ENCODE data around the gene RNF212B. TPM values are rescaled to one million over a fixed set of nuclear protein-coding genes. Genes with fewer than 3 reads are reported as not detected.
"Not testable (repeated sequence)": the region's sequence is repeated elsewhere in the genome, so short reads cannot be mapped to it uniquely, and the experiment has no call there.

Gene RNF212B
- total RNA-seq, 1 experiment from 2014 or later, result not detected

DNA sequence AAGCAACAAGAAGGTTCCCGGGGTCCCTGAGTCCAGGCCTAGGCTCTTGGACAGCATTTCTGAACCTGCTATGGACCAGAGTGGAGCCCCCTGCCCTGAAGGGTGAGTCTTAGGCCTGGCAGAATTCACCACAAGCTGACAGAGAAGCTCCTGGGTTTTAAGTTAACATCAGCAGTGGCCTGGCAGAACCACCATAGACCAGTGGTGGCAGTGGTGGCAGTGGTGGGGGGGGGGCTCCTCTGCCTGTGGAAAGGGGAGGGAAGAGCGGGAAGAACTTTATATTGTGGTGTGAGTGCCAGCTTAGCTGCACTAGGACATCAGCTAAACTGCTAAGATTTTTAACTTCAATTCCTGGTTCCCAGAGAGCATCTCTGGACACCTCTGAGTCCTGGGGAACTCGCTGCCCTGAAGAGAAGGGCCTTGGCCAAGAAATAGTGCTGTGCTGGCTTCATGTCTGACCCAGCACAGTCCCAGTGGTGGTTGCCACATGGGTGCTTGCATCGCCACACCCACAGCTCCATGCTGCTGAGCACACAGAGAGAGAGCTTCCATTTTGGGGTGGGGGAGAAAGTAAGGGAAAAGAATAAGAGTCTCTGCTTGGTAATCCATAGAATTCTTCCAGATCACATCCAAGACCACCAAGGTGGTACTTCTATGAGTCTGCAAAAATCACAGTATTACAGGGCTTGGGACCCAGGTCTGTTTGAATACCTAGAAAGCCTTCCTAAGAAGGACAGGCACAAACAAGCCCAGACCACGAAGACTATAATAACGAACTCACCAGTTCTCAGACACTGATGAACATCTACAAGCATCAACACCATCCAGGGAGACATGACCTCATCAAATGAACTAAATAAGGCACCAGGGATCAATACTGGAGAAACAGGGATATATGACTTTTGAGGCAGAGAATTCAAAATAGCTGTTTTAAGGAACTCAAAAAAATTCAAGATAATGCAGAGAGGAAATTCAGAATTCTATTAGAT lies 20.4 kb upstream of the RNF212B start:
- CTCF ChIA-PET, result interaction anchor here (0.7 kb wide), 1 partner anchor 201 kb away, joined by 5 read pairs; no protein-coding TSS in a partner anchor
- Histone ChIP-seq H3K27me3 (ENCODE audit: control insufficient read depth, insufficient read depth, low read length) (0 out of 2 replicates have a peak, but pooled peaks cover 3% of the 10 kb centered on the region), H3K9me3 (ENCODE audit: control insufficient read depth, insufficient read depth, low read depth, low read length) (no peaks in the 10 kb centered on the region), H3K4me3 (ENCODE audit: low read depth in 2 of 2, low read length in 2 of 2) (no peak overlapping the region), H3K4me1 (ENCODE audit: control insufficient read depth, insufficient read depth, low read length) (no peaks in the 10 kb centered on the region), H3K27ac (ENCODE audit: low read length) (no peak overlapping the region), H3K36me3 (ENCODE audit: control insufficient read depth, insufficient read depth, low read length) (no peaks in the 10 kb centered on the region)
- no TSS peak for BruUV-seq (replicated peaks)
- DNase-seq (ENCODE audit: low read depth, low spot score) (no peak), ATAC-seq (no peak)
- in situ Hi-C loops (cut with HindIII; ENCODE audit: low pct_unique_long_range_greater_than_20kb, low sequenced_read_pairs), result no loop called here
- TF ChIP-seq SIN3A (IDR thresholded peaks at IDR 0.05; ENCODE audit: borderline replicate concordance, insufficient read depth, low read depth, low read length), result no peak
- TF ChIP-seq TCF7L2 (IDR thresholded peaks at IDR 0.05; ENCODE audit: low read depth, low read length), result no peak
- no peak for TF ChIP-seq POLR2AphosphoS5 (IDR thresholded peaks at IDR 0.05; ENCODE audit: low read depth, low read length)
- POLR2A ChIA-PET, result no interaction called here
- intact Hi-C loops (cut with micrococcal nuclease; ENCODE audit: unreplicated experiment), result no loop called here

DNA sequence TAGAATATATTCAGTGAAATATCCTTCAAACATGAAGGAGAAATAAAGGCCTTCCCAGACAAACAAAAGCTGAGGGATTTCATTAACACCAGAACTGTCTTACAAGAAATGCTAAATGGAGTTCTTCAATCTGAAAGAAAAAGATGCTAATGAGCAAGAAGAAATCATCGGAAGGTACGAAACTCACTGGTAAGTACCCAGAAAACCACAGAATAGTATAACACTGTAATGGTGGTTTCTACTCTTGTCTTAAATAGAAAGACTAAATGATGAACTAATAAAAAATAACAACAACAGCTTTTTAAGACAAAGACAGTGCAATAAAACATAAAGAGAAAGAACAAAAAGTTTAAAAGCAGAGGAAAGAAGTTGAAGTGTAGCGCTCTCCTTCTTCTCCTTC lies 18.7 kb upstream of the RNF212B start:
- ATAC-seq (no peak), DNase-seq (ENCODE audit: low read depth, low spot score) (no peak)
- ChIA-PET POLR2A (no interaction called here), CTCF (no interaction called here)
- no peaks in the 10 kb centered on the region for H3K4me1 ChIP-seq (ENCODE audit: control insufficient read depth, insufficient read depth, low read length)
- intact Hi-C loops (cut with micrococcal nuclease; ENCODE audit: unreplicated experiment) (no loop called here), in situ Hi-C loops (cut with HindIII; ENCODE audit: low pct_unique_long_range_greater_than_20kb, low sequenced_read_pairs) (no loop called here)
- H3K4me3 ChIP-seq (ENCODE audit: low read depth in 2 of 2, low read length in 2 of 2), result no peak overlapping the region
- no peak overlapping the region for H3K27ac ChIP-seq (ENCODE audit: low read length)
- H3K9me3 ChIP-seq (ENCODE audit: control insufficient read depth, insufficient read depth, low read depth, low read length), result no peaks in the 10 kb centered on the region
- no peaks in the 10 kb centered on the region for H3K36me3 ChIP-seq (ENCODE audit: control insufficient read depth, insufficient read depth, low read length)
- 0 out of 2 replicates have a peak, but pooled peaks cover 3% of the 10 kb centered on the region for H3K27me3 ChIP-seq (ENCODE audit: control insufficient read depth, insufficient read depth, low read length)
- no TSS peak for BruUV-seq (replicated peaks)
- no peak for TF ChIP-seq POLR2AphosphoS5 (IDR thresholded peaks at IDR 0.05; ENCODE audit: low read depth, low read length)
- TF ChIP-seq, protein P1, sequence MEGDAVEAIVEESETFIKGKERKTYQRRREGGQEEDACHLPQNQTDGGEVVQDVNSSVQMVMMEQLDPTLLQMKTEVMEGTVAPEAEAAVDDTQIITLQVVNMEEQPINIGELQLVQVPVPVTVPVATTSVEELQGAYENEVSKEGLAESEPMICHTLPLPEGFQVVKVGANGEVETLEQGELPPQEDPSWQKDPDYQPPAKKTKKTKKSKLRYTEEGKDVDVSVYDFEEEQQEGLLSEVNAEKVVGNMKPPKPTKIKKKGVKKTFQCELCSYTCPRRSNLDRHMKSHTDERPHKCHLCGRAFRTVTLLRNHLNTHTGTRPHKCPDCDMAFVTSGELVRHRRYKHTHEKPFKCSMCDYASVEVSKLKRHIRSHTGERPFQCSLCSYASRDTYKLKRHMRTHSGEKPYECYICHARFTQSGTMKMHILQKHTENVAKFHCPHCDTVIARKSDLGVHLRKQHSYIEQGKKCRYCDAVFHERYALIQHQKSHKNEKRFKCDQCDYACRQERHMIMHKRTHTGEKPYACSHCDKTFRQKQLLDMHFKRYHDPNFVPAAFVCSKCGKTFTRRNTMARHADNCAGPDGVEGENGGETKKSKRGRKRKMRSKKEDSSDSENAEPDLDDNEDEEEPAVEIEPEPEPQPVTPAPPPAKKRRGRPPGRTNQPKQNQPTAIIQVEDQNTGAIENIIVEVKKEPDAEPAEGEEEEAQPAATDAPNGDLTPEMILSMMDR (IDR thresholded peaks at IDR 0.05), result no peak
- no peak for TF ChIP-seq SIN3A (IDR thresholded peaks at IDR 0.05; ENCODE audit: borderline replicate concordance, insufficient read depth, low read depth, low read length)
- TF ChIP-seq TCF7L2 (IDR thresholded peaks at IDR 0.05; ENCODE audit: low read depth, low read length), result no peak
- TF ChIP-seq, protein P2, sequence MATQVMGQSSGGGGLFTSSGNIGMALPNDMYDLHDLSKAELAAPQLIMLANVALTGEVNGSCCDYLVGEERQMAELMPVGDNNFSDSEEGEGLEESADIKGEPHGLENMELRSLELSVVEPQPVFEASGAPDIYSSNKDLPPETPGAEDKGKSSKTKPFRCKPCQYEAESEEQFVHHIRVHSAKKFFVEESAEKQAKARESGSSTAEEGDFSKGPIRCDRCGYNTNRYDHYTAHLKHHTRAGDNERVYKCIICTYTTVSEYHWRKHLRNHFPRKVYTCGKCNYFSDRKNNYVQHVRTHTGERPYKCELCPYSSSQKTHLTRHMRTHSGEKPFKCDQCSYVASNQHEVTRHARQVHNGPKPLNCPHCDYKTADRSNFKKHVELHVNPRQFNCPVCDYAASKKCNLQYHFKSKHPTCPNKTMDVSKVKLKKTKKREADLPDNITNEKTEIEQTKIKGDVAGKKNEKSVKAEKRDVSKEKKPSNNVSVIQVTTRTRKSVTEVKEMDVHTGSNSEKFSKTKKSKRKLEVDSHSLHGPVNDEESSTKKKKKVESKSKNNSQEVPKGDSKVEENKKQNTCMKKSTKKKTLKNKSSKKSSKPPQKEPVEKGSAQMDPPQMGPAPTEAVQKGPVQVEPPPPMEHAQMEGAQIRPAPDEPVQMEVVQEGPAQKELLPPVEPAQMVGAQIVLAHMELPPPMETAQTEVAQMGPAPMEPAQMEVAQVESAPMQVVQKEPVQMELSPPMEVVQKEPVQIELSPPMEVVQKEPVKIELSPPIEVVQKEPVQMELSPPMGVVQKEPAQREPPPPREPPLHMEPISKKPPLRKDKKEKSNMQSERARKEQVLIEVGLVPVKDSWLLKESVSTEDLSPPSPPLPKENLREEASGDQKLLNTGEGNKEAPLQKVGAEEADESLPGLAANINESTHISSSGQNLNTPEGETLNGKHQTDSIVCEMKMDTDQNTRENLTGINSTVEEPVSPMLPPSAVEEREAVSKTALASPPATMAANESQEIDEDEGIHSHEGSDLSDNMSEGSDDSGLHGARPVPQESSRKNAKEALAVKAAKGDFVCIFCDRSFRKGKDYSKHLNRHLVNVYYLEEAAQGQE (IDR thresholded peaks at IDR 0.05; ENCODE audit: insufficient read depth in 1 of 2, low read depth in 2 of 2, low read length in 1 of 2), result no peak

DNA sequence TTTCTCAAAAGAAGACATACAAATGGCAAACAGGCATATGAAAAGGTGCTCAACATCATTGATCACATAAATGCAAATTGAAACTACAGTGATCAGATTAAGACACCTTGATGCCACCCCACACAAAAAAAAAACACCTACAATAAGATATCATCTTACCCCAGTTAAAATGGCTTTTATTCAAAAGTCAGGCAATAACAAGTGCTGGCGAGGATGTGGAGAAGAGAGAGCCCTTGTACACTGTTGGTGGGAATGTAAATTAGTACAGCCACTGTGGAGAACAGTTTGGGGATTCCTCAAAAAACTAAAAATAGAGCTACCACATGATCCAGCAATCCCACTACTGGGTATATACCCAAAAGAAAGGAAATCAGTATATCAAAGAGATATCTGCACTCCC lies 12.8 kb upstream of the RNF212B start:
- H3K36me3 ChIP-seq (ENCODE audit: control insufficient read depth, insufficient read depth, low read length); intact Hi-C loops (cut with micrococcal nuclease; ENCODE audit: unreplicated experiment); H3K9me3 ChIP-seq (ENCODE audit: control insufficient read depth, insufficient read depth, low read depth, low read length); in situ Hi-C loops (cut with HindIII; ENCODE audit: low pct_unique_long_range_greater_than_20kb, low sequenced_read_pairs); POLR2A ChIA-PET; H3K4me3 ChIP-seq (ENCODE audit: low read depth in 2 of 2, low read length in 2 of 2); H3K27me3 ChIP-seq (ENCODE audit: control insufficient read depth, insufficient read depth, low read length); H3K4me1 ChIP-seq (ENCODE audit: control insufficient read depth, insufficient read depth, low read length); DNase-seq (ENCODE audit: low read depth, low spot score); H3K27ac ChIP-seq (ENCODE audit: low read length); BruUV-seq (replicated peaks); ATAC-seq: not testable (repeated sequence)
- CTCF ChIA-PET, result interaction anchor here (0.8 kb wide), 1 partner anchor 156 kb away, joined by 3 read pairs; no protein-coding TSS in a partner anchor

All from Panc1 (cell line).